ENCODE data around the gene CAPN13. TPM values are rescaled to one million over a fixed set of nuclear protein-coding genes. Genes with fewer than 3 reads are reported as not detected.

The CAPN13 gene
- total and polyA plus RNA-seq, 2 experiments from 2014 or later, result 0.50 to 0.94 TPM

GRCh38 chr2:30710016-30710415 lies 97.2 kb downstream of the CAPN13 start (continued):
- TF ChIP-seq EZH2phosphoT487 (IDR thresholded peaks at IDR 0.05; ENCODE audit: unreplicated experiment) (no peak), STAT1 (IDR thresholded peaks at IDR 0.05; ENCODE audit: unreplicated experiment) (no peak), ETS1 (IDR thresholded peaks at IDR 0.05) (no peak), POLR2AphosphoS5 (IDR thresholded peaks at IDR 0.05; ENCODE audit: low read depth) (no peak), JUNB (IDR thresholded peaks at IDR 0.05; ENCODE audit: unreplicated experiment) (no peak), ZNF114 (CRISPR knock-in tag; IDR thresholded peaks at IDR 0.05) (no peak)

DNA sequence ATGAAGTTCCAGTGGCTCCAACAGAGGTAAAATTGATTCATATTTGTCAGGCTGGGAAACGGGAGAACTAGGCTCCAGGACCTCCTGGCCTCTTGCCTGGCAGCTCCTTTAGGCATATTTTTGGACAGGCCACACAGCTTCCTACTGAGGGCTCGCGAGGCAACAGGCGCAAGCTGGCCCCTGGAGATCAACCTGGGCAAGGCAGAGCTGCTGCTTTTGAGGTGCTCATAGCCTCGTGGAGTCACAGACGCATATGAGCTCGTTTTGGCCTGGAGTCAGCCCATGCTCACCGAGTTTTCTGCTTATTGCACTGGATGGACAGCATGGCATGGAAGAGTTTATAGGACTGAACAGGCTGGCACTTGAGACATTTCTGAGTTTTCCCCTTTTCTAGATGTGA lies 97.7 kb downstream of the CAPN13 start:
- Mint-ChIP-seq H3K27ac (no peak overlapping the region), H3K36me3 (ENCODE audit: low read depth) (peaks cover 10% of the 10 kb centered on the region; the same call in 2 of the 3 replicates), H3K4me1 (no peaks in the 10 kb centered on the region), H3K9me3 (peaks cover 18% of the 10 kb centered on the region; the same call in 2 of the 3 replicates), H3K4me3 (no peak overlapping the region), H3K27me3 (ENCODE audit: insufficient read depth, low read depth, poor library complexity) (peaks cover 9% of the 10 kb centered on the region)
- H3K4me2 ChIP-seq, result no peak overlapping the region
- no peak overlapping the region for H3K27ac ChIP-seq (ENCODE audit: low read depth)
- H3F3A ChIP-seq (replicated peaks; ENCODE audit: low read depth), result no peaks in the 10 kb centered on the region
- H3K4me3 ChIP-seq, result no peak overlapping the region
- no peak for TF ChIP-seq CTCF (conservative IDR thresholded peaks at IDR 0.05; ENCODE audit: low read depth in 2 of 2)
- TF ChIP-seq, protein P1, sequence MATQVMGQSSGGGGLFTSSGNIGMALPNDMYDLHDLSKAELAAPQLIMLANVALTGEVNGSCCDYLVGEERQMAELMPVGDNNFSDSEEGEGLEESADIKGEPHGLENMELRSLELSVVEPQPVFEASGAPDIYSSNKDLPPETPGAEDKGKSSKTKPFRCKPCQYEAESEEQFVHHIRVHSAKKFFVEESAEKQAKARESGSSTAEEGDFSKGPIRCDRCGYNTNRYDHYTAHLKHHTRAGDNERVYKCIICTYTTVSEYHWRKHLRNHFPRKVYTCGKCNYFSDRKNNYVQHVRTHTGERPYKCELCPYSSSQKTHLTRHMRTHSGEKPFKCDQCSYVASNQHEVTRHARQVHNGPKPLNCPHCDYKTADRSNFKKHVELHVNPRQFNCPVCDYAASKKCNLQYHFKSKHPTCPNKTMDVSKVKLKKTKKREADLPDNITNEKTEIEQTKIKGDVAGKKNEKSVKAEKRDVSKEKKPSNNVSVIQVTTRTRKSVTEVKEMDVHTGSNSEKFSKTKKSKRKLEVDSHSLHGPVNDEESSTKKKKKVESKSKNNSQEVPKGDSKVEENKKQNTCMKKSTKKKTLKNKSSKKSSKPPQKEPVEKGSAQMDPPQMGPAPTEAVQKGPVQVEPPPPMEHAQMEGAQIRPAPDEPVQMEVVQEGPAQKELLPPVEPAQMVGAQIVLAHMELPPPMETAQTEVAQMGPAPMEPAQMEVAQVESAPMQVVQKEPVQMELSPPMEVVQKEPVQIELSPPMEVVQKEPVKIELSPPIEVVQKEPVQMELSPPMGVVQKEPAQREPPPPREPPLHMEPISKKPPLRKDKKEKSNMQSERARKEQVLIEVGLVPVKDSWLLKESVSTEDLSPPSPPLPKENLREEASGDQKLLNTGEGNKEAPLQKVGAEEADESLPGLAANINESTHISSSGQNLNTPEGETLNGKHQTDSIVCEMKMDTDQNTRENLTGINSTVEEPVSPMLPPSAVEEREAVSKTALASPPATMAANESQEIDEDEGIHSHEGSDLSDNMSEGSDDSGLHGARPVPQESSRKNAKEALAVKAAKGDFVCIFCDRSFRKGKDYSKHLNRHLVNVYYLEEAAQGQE (IDR thresholded peaks at IDR 0.05; ENCODE audit: unreplicated experiment), result no peak
- no peak for TF ChIP-seq ZNF114 (CRISPR knock-in tag; IDR thresholded peaks at IDR 0.05)
- no peaks in the 10 kb centered on the region for H3K36me3 ChIP-seq (ENCODE audit: insufficient read depth)
- no peaks in the 10 kb centered on the region for H3K9me2 ChIP-seq (ENCODE audit: insufficient read depth)
- H4K20me1 ChIP-seq (replicated peaks; ENCODE audit: insufficient read depth), result no peaks in the 10 kb centered on the region
- no peak overlapping the region for H2AFZ ChIP-seq
- no peaks in the 10 kb centered on the region for H3K27me3 ChIP-seq (ENCODE audit: insufficient read depth)
- no peaks in the 10 kb centered on the region for H3K79me2 ChIP-seq (replicated peaks; ENCODE audit: insufficient read depth)
- no peak for ATAC-seq
- no peak for DNase-seq (ENCODE audit: low spot score)
- no peaks in the 10 kb centered on the region for H3K4me1 ChIP-seq (ENCODE audit: insufficient read depth)
